ENCODE measurements around the gene PDE7B. TPM values are rescaled to one million over a fixed set of nuclear protein-coding genes. Genes with fewer than 3 reads are reported as not detected.
"Not testable (repeated sequence)": the region's sequence is repeated elsewhere in the genome, so short reads cannot be mapped to it uniquely, and the experiment has no call there.

The PDE7B gene
- polyA plus RNA-seq, 4 donors: 8.1 to 9.5 (median 8.9) TPM

DNA sequence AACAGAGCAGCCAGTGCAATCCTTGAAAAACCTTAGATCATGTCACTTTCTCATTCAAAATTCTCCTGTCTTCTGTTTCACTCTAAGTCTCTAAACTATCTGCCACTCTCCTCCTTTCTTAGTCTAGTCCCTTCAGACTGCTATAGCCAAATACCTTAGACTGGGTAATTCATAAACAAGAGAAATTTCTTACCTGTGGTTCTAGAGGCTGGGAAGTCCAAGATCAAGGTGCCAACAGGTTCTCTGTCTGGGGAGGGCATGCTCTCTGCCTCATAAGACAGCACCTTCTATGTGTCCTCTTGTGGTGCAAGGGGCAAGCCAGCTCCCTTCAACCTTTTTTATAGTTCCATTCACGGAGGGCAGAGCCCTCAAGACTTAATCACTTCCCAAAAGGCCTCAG is 242.3 kb downstream of the PDE7B start:
- DNase-seq (ENCODE audit: low read depth in 4 of 4, low spot score in 3 of 4): no peak

GRCh38 chr6:136094812-136095211 is 243.3 kb downstream of the PDE7B start:
- DNase-seq (ENCODE audit: low read depth in 4 of 4, low spot score in 3 of 4): no peak

DNA sequence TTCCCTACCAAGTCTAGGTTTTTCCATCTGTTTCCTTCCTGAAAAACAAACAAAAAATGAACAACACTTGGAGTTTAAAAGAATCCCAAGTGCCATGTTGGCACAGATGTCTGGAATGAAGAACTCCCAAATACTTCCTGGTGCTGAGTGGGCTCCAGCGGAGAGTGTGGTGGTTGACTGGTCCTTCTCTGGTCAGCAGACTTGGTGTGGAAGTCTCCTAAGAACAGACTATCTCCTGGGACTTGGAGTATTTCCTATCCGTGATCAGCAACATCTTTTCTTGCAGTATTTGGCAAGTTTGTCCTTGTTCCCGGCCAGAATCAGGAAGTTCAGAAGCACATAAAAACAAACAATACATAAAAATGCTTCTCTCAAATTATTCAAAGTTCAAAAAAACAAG is 244.5 kb downstream of the PDE7B start:
- no peak for DNase-seq (ENCODE audit: low read depth in 4 of 4, low spot score in 3 of 4)

GRCh38 chr6:136102991-136103688 is 251.6 kb downstream of the PDE7B start:
- DNase-seq (ENCODE audit: low read depth in 4 of 4, low spot score in 3 of 4): no peak

DNA sequence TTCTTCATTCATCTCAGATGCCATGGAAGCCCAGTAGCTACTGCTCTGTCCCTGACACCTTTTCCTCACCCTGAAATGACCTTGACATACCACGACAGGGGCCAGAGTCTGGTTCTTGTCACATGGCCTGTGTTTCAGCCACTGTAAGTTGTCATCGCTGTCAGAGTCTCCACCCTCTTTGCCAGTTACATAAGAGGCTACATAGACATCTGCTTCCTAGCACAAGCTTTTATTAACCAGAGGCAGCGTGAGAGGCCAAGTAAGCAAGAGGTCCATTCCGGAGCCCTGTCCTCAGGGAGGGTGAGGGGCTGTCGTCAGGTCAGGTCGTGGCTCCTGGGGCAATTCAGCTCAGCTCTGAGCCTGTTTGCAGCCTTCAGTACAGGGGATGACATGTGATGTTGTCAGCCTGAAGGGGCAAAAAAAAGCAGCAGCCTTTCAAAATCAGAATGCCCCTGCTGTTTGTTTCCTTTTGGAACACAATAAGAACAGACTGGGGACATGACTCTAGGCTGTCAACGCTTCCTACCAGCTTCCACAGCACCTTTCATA is 252.3 kb downstream of the PDE7B start:
- DNase-seq (ENCODE audit: low read depth in 4 of 4, low spot score in 3 of 4): no peak

DNA sequence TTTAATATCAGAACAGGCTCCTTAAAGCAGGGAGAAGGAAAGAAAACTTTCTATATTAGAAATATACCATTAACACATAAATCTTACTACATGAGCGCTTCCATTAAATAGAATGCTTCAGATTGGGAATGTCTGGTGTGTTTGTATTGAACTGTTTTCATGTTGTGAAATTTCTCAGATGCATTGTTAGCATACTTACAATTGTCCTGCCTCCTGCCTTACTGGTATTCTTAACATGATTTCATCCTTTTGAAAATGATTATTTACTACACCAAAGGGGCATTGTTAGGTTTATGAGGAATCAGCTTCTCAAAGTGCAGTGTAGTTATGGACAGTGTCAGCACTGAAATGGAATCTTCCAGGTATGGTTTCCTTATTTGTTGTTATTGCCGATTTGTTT is 253.1 kb downstream of the PDE7B start:
- no peak for DNase-seq (ENCODE audit: low read depth in 4 of 4, low spot score in 3 of 4)

GRCh38 chr6:136105797-136106196 is 254.3 kb downstream of the PDE7B start:
- not testable (repeated sequence) for DNase-seq (ENCODE audit: low read depth in 4 of 4, low spot score in 3 of 4)

- no peak for DNase-seq (ENCODE audit: low read depth in 4 of 4, low spot score in 3 of 4)
Measured at GRCh38 chr6:136108361-136108945, 257.0 kb downstream of the PDE7B start.

DNA sequence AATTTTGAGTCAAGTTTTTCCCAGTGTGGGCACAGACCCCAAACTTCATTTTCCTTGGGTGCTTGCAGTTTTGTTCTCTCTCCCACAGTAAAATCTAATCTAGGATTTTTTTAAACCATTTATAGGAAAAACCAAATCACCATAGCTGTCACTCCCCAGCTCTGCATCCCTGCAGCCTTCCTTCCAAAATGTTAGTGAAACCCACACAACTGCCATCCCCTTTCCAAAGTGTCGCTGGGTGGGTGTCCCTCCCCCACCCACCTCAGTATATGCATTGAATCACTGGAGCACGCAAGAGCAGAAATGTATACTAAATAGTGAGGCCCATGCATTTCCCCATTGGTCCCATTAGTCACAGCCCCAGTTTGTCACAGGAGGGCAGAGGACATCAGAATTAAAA is 260.3 kb downstream of the PDE7B start:
- DNase-seq (ENCODE audit: low read depth in 4 of 4, low spot score in 3 of 4): no peak

GRCh38 chr6:136112262-136112661 is 260.8 kb downstream of the PDE7B start:
- no peak for DNase-seq (ENCODE audit: low read depth in 4 of 4, low spot score in 3 of 4)

DNA sequence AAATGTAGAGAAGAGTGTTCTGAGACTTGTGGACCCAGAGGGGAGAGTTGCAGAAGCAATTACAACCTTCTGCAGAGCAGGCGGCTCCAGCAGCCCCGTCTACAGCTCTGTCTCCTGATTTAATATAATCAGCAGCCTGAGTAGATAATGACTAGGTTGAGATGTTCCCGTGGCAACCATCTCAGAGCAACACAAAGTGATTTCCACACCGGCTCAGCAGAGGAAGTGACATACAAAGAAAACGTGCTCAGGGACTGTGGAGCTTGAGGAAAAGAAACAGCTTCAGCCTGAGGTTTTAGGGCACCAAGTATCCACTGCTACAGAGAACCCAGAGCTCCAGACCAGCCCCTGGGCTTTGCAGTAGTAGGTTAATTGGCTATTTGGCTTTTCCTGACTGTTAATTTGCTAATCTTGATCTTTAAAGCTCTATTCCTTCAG is 262.3 kb downstream of the PDE7B start:
- peak in 2 of 4 donors; percentile 15 to 48 for DNase-seq (ENCODE audit: low read depth in 4 of 4, low spot score in 3 of 4)

DNA sequence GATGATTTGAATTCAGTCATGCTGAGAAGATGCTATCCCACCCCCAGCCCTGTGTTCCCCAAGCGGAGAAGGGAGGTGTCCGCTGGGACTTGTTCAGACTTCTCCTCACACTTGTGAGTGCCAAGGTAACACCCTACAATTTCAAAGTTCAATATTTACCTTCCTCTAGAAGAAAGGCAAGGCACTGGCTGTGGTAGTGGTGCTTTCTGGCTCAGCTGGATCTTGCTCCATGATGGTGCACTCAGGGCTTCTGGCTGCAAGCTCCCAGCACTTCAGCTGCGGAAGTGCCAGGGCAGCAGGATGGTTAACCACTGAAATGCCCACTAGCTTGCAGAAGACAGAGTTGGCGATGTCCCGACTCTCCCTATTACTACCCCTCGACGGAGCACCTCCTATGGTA is 263.2 kb downstream of the PDE7B start:
- DNase-seq (ENCODE audit: low read depth in 4 of 4, low spot score in 3 of 4): no peak

GRCh38 chr6:136115941-136116340 is 264.4 kb downstream of the PDE7B start:
- no peak for DNase-seq (ENCODE audit: low read depth in 4 of 4, low spot score in 3 of 4)

- no peak for DNase-seq (ENCODE audit: low read depth in 4 of 4, low spot score in 3 of 4)
Measured at GRCh38 chr6:136117081-136117480, 265.6 kb downstream of the PDE7B start.

- no peak for DNase-seq (ENCODE audit: low read depth in 4 of 4, low spot score in 3 of 4)
Measured at GRCh38 chr6:136118787-136119186, 267.3 kb downstream of the PDE7B start.

DNA sequence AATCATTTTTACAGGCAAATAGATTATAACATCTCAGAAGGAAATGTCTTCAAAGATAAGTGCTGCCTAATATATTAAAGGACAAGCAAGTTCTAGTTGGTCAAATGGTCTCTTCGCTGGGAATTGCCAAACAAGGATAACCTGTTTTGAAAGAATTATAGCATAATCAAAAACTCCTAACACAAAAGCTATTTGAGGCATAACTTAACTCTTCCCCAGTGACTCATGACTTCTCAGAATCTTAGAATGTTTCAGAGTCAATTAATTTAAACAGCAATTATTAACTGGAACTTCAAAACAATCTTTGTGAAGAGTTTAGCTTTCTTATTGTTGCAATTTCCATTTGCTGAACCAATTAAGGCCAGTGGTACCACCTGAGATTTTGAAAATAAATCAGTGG is 272.0 kb downstream of the PDE7B start:
- DNase-seq (ENCODE audit: low read depth in 4 of 4, low spot score in 3 of 4): no peak

GRCh38 chr6:136125585-136125984 is 274.1 kb downstream of the PDE7B start:
- no peak for DNase-seq (ENCODE audit: low read depth in 4 of 4, low spot score in 3 of 4)

GRCh38 chr6:136127873-136128272 is 276.4 kb downstream of the PDE7B start:
- DNase-seq (ENCODE audit: low read depth in 4 of 4, low spot score in 3 of 4): peak in 1 of 4 donors; percentile 51

GRCh38 chr6:136129365-136129764 is 277.9 kb downstream of the PDE7B start:
- no peak for DNase-seq (ENCODE audit: low read depth in 4 of 4, low spot score in 3 of 4)

DNA sequence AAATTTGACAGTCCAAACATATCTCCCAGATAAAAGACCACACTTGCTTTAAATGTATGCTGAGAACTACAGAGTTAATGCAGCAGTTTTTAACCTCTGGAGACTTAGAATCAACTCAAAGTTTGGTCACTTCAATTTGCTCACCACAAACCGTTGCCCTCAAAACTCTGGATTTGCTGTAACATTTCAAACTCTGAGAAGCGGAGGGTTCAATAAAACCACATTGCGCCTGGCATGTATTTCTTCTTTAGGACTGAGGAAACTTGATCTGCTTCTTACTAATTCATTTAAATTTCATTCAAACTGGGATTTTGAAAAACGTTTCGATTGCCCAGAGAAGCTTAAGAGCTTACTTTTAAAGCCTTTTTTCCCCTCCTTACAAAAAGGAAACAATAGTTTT is 282.8 kb downstream of the PDE7B start:
- no peak for DNase-seq (ENCODE audit: low read depth in 4 of 4, low spot score in 3 of 4)

DNA sequence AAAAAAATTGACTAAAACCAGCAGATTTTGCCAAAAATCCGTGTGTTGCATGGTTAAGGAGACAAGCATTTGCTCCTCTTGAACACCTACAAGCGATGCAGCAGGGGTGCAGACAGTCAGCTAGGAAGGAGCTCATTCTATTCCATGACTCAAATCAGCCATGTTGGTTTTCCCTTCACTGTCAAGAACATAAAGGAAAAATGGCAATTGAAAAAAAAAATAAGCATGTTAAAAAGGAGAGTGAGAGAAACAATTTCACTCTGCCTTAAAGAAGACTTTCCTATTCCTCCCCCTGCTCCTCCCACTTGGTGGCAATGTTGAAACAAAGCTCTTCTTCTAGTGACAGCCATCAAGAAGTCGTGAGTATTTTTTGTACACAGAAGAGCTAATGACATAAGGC is 283.2 kb downstream of the PDE7B start:
- no peak for DNase-seq (ENCODE audit: low read depth in 4 of 4, low spot score in 3 of 4)

DNA sequence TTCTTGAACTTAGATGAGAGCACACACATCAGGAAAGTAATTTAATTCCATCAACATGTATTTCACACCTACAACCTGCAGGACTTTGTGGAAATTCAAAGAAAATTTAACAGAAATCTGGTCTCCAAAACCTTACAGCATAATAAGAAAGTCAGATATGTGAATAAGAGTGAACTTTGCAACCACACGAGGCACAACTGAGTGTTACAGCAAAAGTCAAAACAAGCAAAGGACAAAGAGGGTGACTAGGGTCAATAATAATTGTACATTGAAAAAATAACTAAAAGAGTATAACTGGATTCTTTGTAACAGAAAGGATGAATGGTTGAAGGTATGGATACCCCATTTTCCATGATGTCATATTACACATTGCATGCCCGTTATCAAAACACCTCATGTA is 284.8 kb downstream of the PDE7B start:
- no peak for DNase-seq (ENCODE audit: low read depth in 4 of 4, low spot score in 3 of 4)

Data from right renal pelvis (tissue), 4 donors.